ENCODE results near the gene CLEC16A. TPM values are rescaled to one million over a fixed set of nuclear protein-coding genes. Genes with fewer than 3 reads are reported as not detected.

CLEC16A gene
- total RNA-seq, 1 donor from 2014 or later: 7.8 TPM

DNA sequence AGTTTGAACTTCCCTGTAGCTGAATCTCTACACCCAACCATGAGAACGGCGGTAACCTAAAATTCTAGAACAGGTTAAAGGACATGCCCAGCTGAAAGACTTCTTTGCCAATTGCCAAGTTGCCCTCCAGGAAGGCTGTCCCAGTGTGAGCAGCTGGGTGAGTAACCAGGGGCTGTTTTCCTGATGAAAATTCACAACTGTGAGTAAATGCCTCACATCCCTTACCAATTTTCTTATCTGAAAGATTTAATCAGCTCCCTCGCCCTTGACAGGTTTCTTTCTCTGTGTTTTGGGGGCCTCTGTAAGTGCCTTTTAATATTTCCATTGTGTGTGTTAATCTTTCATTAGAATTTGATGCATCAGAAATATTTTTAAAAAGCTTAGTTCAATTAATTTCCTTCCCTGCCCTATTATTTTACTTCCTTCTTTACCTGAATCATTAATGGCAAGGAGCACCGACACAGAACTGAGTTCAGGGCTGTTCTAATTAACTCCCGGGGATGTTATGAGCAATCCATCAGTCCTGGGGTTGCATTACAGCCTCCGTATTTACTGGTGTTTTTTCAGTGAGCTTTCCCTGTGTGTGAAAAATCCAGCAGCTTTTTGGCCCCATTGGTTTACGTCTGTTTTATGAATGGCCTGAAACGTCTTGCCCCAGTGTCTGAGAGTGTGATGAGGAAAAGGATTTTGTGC is 152.9 kb downstream of the CLEC16A start:
- H3K27ac ChIP-seq: no peak overlapping the region
- H3K36me3 Mint-ChIP-seq: peaks cover 2% of the 10 kb centered on the region
- H3K27me3 Mint-ChIP-seq (ENCODE audit: insufficient read depth, low read depth): peaks cover 2% of the 10 kb centered on the region
- no peak for DNase-seq (ENCODE audit: low spot score)
- H3K9me3 ChIP-seq (ENCODE audit: low read depth): no peaks in the 10 kb centered on the region
- H3K27ac Mint-ChIP-seq: no peak overlapping the region
- H3K79me2 ChIP-seq (ENCODE audit: low read depth): no peaks in the 10 kb centered on the region
- H3K4me1 ChIP-seq: peaks cover 13% of the 10 kb centered on the region
- no peaks in the 10 kb centered on the region for H3F3A ChIP-seq (ENCODE audit: low read depth)
- no peaks in the 10 kb centered on the region for H3K9me3 Mint-ChIP-seq
- H3K9ac ChIP-seq: no peak overlapping the region
- H4K20me1 ChIP-seq (ENCODE audit: low read depth): no peaks in the 10 kb centered on the region
- no peak overlapping the region for H3K4me3 ChIP-seq
- no peaks in the 10 kb centered on the region for H3K27me3 ChIP-seq
- H3K4me2 ChIP-seq: no peak overlapping the region
- TF ChIP-seq, protein P1, sequence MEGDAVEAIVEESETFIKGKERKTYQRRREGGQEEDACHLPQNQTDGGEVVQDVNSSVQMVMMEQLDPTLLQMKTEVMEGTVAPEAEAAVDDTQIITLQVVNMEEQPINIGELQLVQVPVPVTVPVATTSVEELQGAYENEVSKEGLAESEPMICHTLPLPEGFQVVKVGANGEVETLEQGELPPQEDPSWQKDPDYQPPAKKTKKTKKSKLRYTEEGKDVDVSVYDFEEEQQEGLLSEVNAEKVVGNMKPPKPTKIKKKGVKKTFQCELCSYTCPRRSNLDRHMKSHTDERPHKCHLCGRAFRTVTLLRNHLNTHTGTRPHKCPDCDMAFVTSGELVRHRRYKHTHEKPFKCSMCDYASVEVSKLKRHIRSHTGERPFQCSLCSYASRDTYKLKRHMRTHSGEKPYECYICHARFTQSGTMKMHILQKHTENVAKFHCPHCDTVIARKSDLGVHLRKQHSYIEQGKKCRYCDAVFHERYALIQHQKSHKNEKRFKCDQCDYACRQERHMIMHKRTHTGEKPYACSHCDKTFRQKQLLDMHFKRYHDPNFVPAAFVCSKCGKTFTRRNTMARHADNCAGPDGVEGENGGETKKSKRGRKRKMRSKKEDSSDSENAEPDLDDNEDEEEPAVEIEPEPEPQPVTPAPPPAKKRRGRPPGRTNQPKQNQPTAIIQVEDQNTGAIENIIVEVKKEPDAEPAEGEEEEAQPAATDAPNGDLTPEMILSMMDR (IDR thresholded peaks at IDR 0.05): no peak
- TF ChIP-seq EZH2phosphoT487 (IDR thresholded peaks at IDR 0.05): no peak
- TF ChIP-seq EZH2 (IDR thresholded peaks at IDR 0.05): no peak
- H3K36me3 ChIP-seq: no peaks in the 10 kb centered on the region
- peaks cover 54% of the 10 kb centered on the region for H3K4me1 Mint-ChIP-seq
- no peak overlapping the region for H3K4me3 Mint-ChIP-seq
- no peak overlapping the region for H2AFZ ChIP-seq (replicated peaks)

DNA sequence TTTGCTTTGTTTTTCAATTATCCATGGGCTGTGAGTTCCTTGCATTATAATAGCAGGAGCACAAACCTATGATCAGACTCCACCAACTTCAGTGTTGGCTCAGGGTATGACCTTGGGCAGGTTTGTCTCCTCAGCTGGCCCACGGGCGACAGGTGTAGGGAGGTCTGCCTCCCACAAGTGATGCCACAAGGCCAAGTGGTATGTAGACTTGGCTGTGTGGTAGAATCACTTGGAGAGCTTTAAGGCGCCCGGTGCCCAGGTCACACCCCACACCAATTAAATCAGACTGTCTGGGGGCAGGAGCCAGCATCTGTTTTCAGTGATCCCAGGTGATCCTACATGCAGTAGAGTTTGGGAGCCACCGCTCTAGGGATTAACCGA is 153.4 kb downstream of the CLEC16A start:
- H3K9ac ChIP-seq: no peak overlapping the region
- no peaks in the 10 kb centered on the region for H3K79me2 ChIP-seq (ENCODE audit: low read depth)
- H3K4me2 ChIP-seq: no peak overlapping the region
- H2AFZ ChIP-seq (replicated peaks): no peak overlapping the region
- H3K4me3 Mint-ChIP-seq: no peak overlapping the region
- H3K4me3 ChIP-seq: no peak overlapping the region
- H3K4me1 ChIP-seq: peaks cover 13% of the 10 kb centered on the region
- H3K36me3 Mint-ChIP-seq: no peaks in the 10 kb centered on the region
- no peaks in the 10 kb centered on the region for H3K9me3 ChIP-seq (ENCODE audit: low read depth)
- TF ChIP-seq EZH2 (IDR thresholded peaks at IDR 0.05) (no peak), EZH2phosphoT487 (IDR thresholded peaks at IDR 0.05) (no peak)
- TF ChIP-seq, protein P1 (IDR thresholded peaks at IDR 0.05): no peak
- H3K27ac Mint-ChIP-seq: no peak overlapping the region
- H4K20me1 ChIP-seq (ENCODE audit: low read depth): no peaks in the 10 kb centered on the region
- H3K9me3 Mint-ChIP-seq: no peaks in the 10 kb centered on the region
- H3K4me1 Mint-ChIP-seq: peaks cover 58% of the 10 kb centered on the region
- H3K27me3 Mint-ChIP-seq (ENCODE audit: insufficient read depth, low read depth): peaks cover 6% of the 10 kb centered on the region
- no peaks in the 10 kb centered on the region for H3K27me3 ChIP-seq
- H3K27ac ChIP-seq: no peak overlapping the region
- no peaks in the 10 kb centered on the region for H3K36me3 ChIP-seq
- DNase-seq (ENCODE audit: low spot score): no peak
- H3F3A ChIP-seq (ENCODE audit: low read depth): no peaks in the 10 kb centered on the region

DNA sequence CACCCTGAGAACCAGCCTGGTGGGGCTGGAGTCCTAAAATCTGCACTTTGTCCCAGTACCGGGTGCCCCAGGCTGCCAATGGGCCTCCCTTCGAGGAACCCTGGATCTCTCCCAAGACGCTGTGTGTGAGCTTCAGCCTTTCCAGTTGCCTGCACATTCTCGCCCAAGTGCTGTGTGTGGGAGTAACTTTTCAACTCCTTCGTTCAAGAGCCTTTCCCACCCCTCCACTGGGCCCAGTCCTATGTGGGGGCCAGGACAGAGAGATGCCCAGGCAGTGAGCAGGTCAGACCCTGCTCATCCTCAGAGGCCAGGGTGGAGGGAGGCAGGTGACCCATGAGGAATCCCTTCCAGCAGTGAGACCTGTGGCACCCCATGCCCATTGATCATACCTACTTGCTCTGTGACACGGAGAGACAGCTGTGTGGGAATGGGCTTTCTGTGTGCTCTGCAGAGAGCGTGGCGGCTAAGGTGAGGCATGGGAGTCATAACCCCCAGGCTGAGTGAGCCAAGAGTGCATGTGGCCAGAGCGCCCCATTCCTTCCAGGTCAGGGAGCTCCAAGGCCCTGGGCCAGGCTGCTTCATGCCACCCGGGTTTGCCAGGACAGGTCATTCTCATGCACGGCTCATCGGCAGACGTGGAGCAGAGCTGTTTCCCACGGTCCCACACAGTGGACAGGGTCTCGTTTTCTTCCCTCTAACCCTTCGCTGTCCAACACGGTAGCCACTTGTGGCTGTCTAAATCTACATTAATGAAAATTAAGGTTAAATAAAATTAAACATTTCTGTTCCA is 154.4 kb downstream of the CLEC16A start:
- Histone ChIP-seq H3K4me3 (no peak overlapping the region), H3F3A (ENCODE audit: low read depth) (no peaks in the 10 kb centered on the region), H3K4me2 (no peak overlapping the region), H3K27ac (no peak overlapping the region), H3K36me3 (no peaks in the 10 kb centered on the region), H3K4me1 (peaks cover 13% of the 10 kb centered on the region), H2AFZ (replicated peaks) (no peak overlapping the region), H3K27me3 (no peaks in the 10 kb centered on the region), H3K9ac (no peak overlapping the region), H3K9me3 (ENCODE audit: low read depth) (no peaks in the 10 kb centered on the region), H3K79me2 (ENCODE audit: low read depth) (no peaks in the 10 kb centered on the region), H4K20me1 (ENCODE audit: low read depth) (no peaks in the 10 kb centered on the region)
- H3K4me3 Mint-ChIP-seq: no peak overlapping the region
- DNase-seq (ENCODE audit: low spot score): no peak
- peaks cover 55% of the 10 kb centered on the region for H3K4me1 Mint-ChIP-seq
- H3K27me3 Mint-ChIP-seq (ENCODE audit: insufficient read depth, low read depth): peaks cover 6% of the 10 kb centered on the region
- TF ChIP-seq EZH2phosphoT487 (IDR thresholded peaks at IDR 0.05) (no peak), EZH2 (IDR thresholded peaks at IDR 0.05) (no peak)
- TF ChIP-seq, protein P1 (IDR thresholded peaks at IDR 0.05): no peak
- H3K9me3 Mint-ChIP-seq: no peaks in the 10 kb centered on the region
- no peaks in the 10 kb centered on the region for H3K36me3 Mint-ChIP-seq
- no peak overlapping the region for H3K27ac Mint-ChIP-seq
